ENCODE results near the gene RARA.
A peak's percentile ranks its signal among the peaks of the same experiment; 100 is the strongest.

RARA gene

DNA sequence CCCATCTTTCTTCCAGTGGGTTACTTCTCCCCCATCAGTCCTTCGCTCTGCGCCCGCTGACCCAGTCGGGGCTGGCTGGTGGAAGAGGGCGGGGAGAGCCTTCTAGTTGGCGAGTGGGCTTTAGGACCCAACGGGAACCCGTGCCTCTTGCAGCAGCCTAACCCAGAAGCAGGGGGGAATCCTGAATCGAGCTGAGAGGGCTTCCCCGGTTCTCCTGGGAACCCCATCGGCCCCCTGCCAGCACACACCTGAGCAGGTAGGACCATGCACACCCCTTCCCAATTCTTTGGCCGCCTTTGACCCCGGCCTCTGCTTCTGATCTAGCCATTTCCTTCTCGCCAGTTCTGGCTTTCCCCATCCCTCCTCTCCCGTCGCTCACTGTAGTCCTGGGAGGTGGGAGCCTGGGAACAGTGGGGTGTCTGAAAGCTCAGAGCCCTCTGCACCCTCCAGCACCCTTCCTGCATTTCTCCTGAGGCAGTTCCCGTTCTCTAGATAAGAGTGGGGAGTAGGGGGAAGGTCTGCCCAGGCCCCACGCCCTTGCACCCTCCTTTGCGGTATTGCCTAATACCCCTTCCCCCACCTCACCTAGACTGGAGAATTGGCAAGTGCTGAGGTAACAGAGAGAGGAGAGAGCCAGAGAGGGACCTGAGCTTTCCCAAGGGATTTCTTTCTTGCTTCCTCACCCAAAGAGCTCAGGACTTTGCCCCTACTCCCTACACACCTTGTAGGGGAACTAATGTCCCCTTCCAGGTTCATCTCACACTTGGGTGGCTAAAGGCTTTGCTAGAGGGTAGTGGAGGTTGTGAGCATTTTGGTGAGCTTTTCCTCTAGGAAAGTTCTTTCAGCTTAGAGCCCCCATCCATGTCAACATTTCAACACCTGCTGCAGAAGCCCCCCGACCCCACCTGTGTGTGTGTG, at the start of gene RARA:
RARA (plus strand) TSS at position 150 of the 918 bp plus-strand sequence. CDS start 22,039 bp downstream, outside the sequence.
- DNase-seq = peak; percentile 31

- no peak for DNase-seq
Observed at GRCh38 chr17:40259505-40259904, 49.5 kb upstream of the RARA start.

DNA sequence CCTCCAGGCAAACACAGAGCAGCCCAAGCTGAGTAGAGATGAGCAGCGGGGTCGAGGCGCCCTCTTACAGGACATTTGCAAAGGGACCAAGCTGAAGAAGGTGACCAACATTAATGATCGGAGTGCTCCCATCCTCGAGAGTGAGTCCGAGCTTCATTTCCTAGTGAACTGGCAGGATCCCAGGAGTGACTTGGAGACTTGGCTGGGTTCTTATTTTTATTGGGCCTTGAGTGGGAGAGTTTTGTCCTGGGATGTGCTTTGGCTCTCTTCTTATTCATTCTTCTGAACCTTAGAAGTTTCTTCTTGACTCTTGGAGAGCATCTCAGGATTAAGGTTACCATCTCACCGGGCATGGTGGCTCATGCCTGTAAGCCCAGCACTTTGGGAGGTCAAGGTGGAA, 48.5 kb upstream of the RARA start:
- no peak for DNase-seq

GRCh38 chr17:40264458-40265185, 44.4 kb upstream of the RARA start:
- DNase-seq = no peak

DNA sequence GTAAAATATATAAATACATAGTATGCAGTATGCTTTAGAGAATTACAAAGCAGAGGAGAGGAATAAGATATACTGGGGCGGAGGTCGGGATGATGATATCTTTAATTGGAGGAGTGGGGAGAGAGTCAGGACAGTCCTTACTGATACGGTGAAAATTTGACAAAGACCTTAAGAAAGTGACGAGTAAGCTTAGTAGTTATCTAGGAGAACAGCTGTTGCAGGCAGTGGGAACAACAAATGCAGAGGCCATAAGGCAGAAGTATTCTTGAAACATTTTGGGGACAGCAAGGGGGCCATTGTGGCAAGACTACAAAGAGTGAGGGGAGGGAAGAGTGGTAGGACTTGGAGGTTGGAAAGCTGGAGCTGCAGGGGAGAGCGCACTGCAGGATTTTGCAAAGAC, 43.6 kb upstream of the RARA start:
- DNase-seq = no peak

GRCh38 chr17:40266882-40267281, 42.1 kb upstream of the RARA start:
- DNase-seq = peak; percentile 19

DNA sequence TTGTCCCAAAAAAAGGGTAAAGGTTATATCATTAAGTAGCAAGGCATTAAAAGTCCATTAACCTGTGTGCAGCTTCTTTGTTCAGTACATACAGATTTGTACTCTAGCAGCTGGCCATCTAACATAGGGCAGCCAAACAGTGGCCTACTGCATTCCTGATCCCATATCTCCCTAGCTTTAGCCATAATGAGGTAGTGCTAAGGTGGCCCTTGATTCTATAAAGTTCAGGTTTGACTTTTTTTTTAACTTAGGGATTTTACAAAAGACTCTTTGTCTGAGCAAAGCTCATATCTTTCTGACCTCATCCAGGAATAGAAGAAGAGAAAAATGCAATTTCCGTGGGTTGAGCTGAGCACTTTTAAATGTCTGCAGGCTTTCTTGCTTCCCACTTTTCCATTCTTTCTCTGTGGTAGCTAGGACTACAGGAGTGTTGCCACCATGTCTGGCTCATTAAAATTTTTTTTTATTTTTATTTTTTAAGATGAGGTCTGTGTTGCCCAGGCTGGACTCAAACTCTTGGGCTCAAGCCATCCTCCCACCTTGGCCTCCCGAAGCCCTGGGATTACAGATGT, 40.8 kb upstream of the RARA start:
- DNase-seq = no peak

- no peak for DNase-seq
Observed at GRCh38 chr17:40278414-40278813, 30.6 kb upstream of the RARA start.

DNA sequence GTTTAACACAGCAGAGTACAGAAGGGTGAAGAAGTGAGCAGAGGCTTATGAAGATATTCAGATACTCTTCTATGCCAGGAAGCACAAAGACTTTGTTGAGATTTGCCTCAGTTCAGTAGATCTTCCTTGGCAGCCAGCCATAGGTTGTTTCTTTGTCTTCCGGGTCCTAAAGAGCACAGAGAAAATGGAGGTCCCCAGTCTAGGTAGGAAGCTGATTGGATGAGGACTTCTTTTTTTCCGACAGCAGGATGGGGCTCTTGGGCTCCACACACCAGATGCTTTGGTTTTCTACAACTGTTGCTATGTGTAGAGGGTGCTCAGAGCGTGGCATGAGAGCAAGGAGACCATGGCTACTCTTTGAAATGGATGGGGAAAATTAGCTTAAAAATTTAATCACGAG, 29.6 kb upstream of the RARA start:
- no peak for DNase-seq

DNA sequence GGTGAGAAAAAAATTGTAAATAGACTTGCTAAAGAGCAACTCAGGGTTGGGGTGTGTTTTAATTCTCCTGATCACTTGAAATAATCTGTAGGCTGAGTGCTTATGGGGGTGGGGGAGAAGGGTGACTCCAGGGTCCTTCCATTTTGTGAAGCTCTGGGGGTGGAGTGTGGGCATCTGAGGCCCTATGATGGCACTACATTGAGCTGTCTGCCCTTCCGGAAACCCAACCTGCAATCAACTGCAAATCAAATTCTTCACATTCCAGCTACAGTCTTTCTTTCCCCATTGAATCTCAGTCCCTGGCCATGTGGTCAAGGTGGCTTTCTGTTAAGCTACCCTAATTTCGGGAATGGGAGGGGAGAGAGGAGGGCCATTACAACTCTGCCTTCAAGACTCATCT, 27.3 kb upstream of the RARA start:
- DNase-seq = no peak

- peak; percentile 56 for DNase-seq
Observed at GRCh38 chr17:40283662-40284061, 25.3 kb upstream of the RARA start.

- DNase-seq = no peak
Observed at GRCh38 chr17:40284085-40284713, 24.8 kb upstream of the RARA start.

- DNase-seq = no peak
Observed at GRCh38 chr17:40286473-40286872, 22.5 kb upstream of the RARA start.

- DNase-seq = no peak
Observed at GRCh38 chr17:40287159-40287493, 21.9 kb upstream of the RARA start.

DNA sequence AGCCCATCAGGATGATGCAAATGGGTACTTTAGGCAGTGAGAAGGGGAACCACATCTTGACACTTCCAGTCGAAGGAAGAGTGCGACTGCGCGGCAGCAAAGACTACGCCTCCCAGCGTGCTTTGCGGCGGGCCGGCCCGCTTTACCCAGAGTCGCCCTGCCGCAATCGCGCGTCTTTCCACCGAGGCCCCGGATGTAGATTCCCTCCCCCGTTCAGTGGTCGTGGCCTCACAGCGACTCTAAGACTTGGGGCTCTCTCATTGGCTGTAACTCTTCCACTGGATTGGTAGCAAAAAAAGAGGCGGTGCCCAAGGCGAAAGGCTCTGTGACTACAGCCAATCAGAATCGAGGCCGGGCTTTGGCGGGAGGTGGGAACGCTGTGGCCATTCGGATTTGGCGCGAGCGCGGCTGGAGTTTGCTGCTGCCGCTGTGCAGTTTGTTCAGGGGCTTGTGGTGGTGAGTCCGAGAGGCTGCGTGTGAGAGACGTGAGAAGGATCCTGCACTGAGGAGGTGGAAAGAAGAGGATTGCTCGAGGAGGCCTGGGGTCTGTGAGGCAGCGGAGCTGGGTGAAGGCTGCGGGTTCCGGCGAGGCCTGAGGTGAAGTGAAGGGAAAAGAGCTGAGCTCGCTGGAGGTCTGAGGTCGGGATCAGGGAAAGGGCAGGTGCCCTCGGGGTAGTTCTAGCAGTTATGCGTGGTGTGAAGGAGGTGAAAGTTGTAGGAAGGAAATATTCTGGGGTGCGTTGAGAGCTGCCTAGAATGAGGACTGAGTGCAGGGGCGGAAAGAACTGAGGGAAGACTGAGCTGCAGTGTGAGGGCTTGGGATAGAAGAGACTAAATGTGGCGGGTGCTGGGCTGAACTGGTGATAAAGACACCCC, 21.2 kb upstream of the RARA start, which contains the start of gene CDC6:
CDC6 (plus strand) TSS at position 386 of the 876 bp plus-strand sequence. CDS start 1,542 bp downstream, outside the sequence.
- peak; percentile 99 for DNase-seq

- peak; percentile 75 for DNase-seq
Observed at GRCh38 chr17:40290629-40291280, 18.2 kb upstream of the RARA start.

- no peak for DNase-seq
Observed at GRCh38 chr17:40291281-40291664, 17.7 kb upstream of the RARA start.

DNA sequence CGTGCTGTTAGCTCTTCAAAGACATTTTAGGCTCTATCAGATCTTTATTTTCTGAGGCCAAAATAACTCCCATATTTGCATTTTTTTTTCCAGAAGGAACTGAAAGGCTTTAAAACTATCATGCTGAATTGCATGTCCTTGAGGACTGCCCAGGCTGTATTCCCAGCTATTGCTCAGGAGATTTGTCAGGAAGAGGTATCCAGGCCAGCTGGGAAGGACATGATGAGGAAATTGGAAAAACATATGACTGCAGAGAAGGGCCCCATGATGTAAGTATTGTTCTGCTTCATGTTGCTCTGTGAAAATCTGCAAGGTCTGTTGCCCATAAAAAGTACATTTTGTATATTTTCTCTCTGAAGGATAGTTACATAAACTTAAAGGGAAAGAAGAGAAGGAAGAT, 15.6 kb upstream of the RARA start:
- DNase-seq = no peak

DNA sequence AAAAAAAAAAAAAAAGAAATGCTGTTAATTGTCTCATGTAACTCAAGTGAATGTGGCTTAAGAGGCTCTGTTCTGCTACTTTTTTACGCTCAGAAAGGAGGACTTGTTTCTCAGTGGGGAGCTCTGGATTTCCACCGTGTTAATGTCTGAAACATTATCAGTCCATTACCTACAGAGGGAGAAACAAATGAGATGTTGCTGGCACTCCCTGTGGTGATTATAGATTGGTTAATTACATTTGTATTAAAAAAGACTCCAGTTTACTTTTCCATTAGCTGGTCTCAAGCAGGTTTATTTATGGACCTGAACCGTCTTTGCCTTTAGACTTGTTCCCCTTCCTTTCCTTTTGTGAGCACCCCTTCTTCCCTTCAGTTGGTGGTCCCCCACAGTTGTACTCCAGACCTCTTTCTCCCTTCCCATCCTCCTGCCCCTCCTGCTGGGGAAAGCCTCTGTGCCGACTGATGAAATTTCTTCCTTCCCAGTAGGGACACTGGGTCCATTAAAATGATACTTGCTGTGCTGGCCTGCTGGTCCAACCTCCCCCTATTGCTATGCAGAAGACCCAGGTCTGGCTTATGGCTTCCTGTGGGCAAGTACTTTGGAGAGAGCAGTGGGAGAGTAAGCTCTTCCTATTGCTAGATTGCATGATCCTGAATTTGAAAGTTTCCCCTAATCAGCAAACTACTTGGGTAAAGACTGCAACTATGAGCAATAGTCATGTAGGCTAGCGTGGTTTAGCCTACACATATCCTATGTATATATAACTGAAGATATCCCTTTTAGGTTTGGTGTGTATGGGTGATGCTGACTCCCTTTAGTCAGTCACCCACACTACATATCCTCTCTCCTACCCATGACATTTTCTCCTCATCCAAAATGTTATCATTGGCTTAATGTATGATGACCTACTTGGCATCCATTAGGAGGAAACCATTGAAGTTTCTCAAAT, 13.2 kb upstream of the RARA start:
- DNase-seq = peak; percentile 80

GRCh38 chr17:40297511-40297910, 11.5 kb upstream of the RARA start:
- DNase-seq = no peak
